ENCODE measurements around the gene FUBP3. TPM values are rescaled to one million over a fixed set of nuclear protein-coding genes. Genes with fewer than 3 reads are reported as not detected.

Gene FUBP3
- polyA plus RNA-seq, 1 of the 3 experiments (the other 2 are of a cell fraction): 55.1 TPM

- CTCF ChIA-PET: interaction anchor here (1.9 kb wide), 1 partner anchor 120 kb away, joined by 5 read pairs; no protein-coding TSS in a partner anchor
- peaks cover 6 to 11% of the 10 kb centered on the region in 2 experiments; a peak in 2 of 4 replicates for H3K4me1 ChIP-seq (ENCODE audit: control insufficient read depth in 1 of 2, insufficient read depth in 2 of 2, low read depth in 1 of 2, low read length in 1 of 2)
- no peak for DNase-seq
- TF ChIP-seq RCOR1 (IDR thresholded peaks at IDR 0.05; ENCODE audit: low read length) (no peak), REST (IDR thresholded peaks at IDR 0.05; ENCODE audit: low read depth, low read length) (no peak), NFIC (IDR thresholded peaks at IDR 0.05; ENCODE audit: borderline replicate concordance) (no peak), SIN3A (IDR thresholded peaks at IDR 0.05; ENCODE audit: borderline replicate concordance, low read depth, low read length) (no peak), YY1 (IDR thresholded peaks at IDR 0.05; ENCODE audit: low read depth) (no peak; the same call in 1 of the 2 replicates), MAX (IDR thresholded peaks at IDR 0.05; ENCODE audit: low read depth) (no peak), RXRA (IDR thresholded peaks at IDR 0.05; ENCODE audit: borderline replicate concordance, low read depth) (no peak), FOSL2 (IDR thresholded peaks at IDR 0.05; ENCODE audit: borderline replicate concordance, low read depth) (no peak), GABPA (IDR thresholded peaks at IDR 0.05; ENCODE audit: low read depth) (no peak), MEF2A (IDR thresholded peaks at IDR 0.05; ENCODE audit: borderline replicate concordance, low read depth) (no peak), USF1 (IDR thresholded peaks at IDR 0.05; ENCODE audit: borderline replicate concordance, low read depth) (no peak), NRF1 (IDR thresholded peaks at IDR 0.05; ENCODE audit: low read depth, low read length) (no peak), GATA2 (CRISPR knock-in tag; IDR thresholded peaks at IDR 0.05) (no peak), TCF12 (IDR thresholded peaks at IDR 0.05) (no peak), RAD21 (IDR thresholded peaks at IDR 0.05; ENCODE audit: low read length) (no peak), POLR2AphosphoS5 (IDR thresholded peaks at IDR 0.05; ENCODE audit: low read depth, low read length) (no peak), MXI1 (IDR thresholded peaks at IDR 0.05; ENCODE audit: low read depth, low read length) (no peak)
- peak overlapping the region; percentile 75 for H3K4me2 ChIP-seq
- H3K27me3 ChIP-seq (ENCODE audit: insufficient read depth): no peaks in the 10 kb centered on the region
- peaks cover 13 to 25% of the 10 kb centered on the region in 2 experiments for H3K36me3 ChIP-seq (replicated peaks in 1 of 2; ENCODE audit: control insufficient read depth in 1 of 2, insufficient read depth in 2 of 2, low read length in 1 of 2)
- H3F3A ChIP-seq (replicated peaks; ENCODE audit: insufficient read depth): peaks cover 13% of the 10 kb centered on the region
- no peaks in the 10 kb centered on the region for H3K9me2 ChIP-seq
- POLR2A ChIA-PET: interaction anchor here (1.8 kb wide), 1 partner anchor 13 kb away, joined by 7 read pairs; no protein-coding TSS in a partner anchor
- H3K79me2 ChIP-seq (ENCODE audit: insufficient read depth): peaks cover 55% of the 10 kb centered on the region
- H3K27ac ChIP-seq (ENCODE audit: low read depth in 2 of 2, low read length in 1 of 2): peak overlapping the region; percentile 79 to 88; a peak in 3 of 4 replicates
- peak overlapping the region; percentile 54; the same call in 1 of the 2 replicates for H2AFZ ChIP-seq (ENCODE audit: low read depth)
- peak overlapping the region; percentile 92 for H3K9ac ChIP-seq
- WGBS (ENCODE audit: low lambda C conversion rate): 3% methylated on average over 10 of the region's 40 CpGs
- H3K4me3 ChIP-seq (ENCODE audit: low read depth in 2 of 2, low read length in 1 of 2): peak overlapping the region; percentile 77 to 97
- peaks cover 43% of the 10 kb centered on the region for H4K20me1 ChIP-seq (ENCODE audit: insufficient read depth)
- no peaks in the 10 kb centered on the region for H3K9me3 ChIP-seq
Measured at GRCh38 chr9:130579738-130580463, 524 bp downstream of the FUBP3 start.
